Stimulated activated memory B cell treated with anti-CD40 and anti-IgM and Interleukin-4, amounts not matched to agents 10 μg/mL and 1 μg/mL and 100 μg/mL, for 72 hours (primary cell): ENCODE measurements around the gene ZNF182.
A peak's percentile ranks its signal among the peaks of the same experiment; 100 is the strongest.
"Not testable (repeated sequence)": the region's sequence is repeated elsewhere in the genome, so short reads cannot be mapped to it uniquely, and the experiment has no call there.

Experiments used
- ATAC-seq: fragments of 150-1000 bp; cut with Tn5 transposase; 2 replicates; pipeline ENCODE4 v1.10.0; 2021
- H3K27ac Mint-ChIP-seq: one replicate; pipeline ENCODE4 v1.8.0; 2022; ENCODE audit warnings: mild to moderate bottlenecking, mixed read lengths
- H3K27me3 Mint-ChIP-seq: one replicate; pipeline ENCODE4 v1.8.0; 2022; ENCODE audit warnings: mixed read lengths
- H3K36me3 Mint-ChIP-seq: one replicate; pipeline ENCODE4 v1.8.0; 2022; ENCODE audit warnings: mixed read lengths
- H3K4me1 Mint-ChIP-seq: one replicate; pipeline ENCODE4 v1.8.0; 2022; ENCODE audit warnings: mixed read lengths
- H3K4me3 Mint-ChIP-seq: one replicate; pipeline ENCODE4 v1.8.0; 2022; ENCODE audit warnings: mild to moderate bottlenecking, moderate library complexity, mixed read lengths
- H3K9me3 Mint-ChIP-seq: one replicate; pipeline ENCODE4 v1.8.0; 2022; ENCODE audit warnings: mixed read lengths

ZNF182 gene

GRCh38 chrX:47958761-47959342, 44.9 kb downstream of the ZNF182 start:
- Mint-ChIP-seq H3K4me1 (peaks cover 16% of the 10 kb centered on the region), H3K4me3 (no peak overlapping the region), H3K9me3 (no peaks in the 10 kb centered on the region), H3K27ac (no peak overlapping the region), H3K27me3 (no peaks in the 10 kb centered on the region), H3K36me3 (no peaks in the 10 kb centered on the region)
- ATAC-seq: no peak

- not testable (repeated sequence) for H3K27ac Mint-ChIP-seq
These were observed 45.6 kb downstream of the ZNF182 start for GRCh38 chrX:47958206-47958605.

GRCh38 chrX:47956016-47956415, 47.8 kb downstream of the ZNF182 start:
- no peaks in the 10 kb centered on the region for H3K27me3 Mint-ChIP-seq
- no peaks in the 10 kb centered on the region for H3K36me3 Mint-ChIP-seq
- no peak overlapping the region for H3K4me3 Mint-ChIP-seq
- H3K4me1 Mint-ChIP-seq: peaks cover 9% of the 10 kb centered on the region
- no peak overlapping the region for H3K27ac Mint-ChIP-seq
- no peaks in the 10 kb centered on the region for H3K9me3 Mint-ChIP-seq
- no peak for ATAC-seq

More at GRCh38 chrX:47958206-47958605, 45.6 kb downstream of the ZNF182 start:
- not testable (repeated sequence) for H3K27me3 Mint-ChIP-seq, H3K36me3 Mint-ChIP-seq, H3K9me3 Mint-ChIP-seq, ATAC-seq, H3K4me3 Mint-ChIP-seq
- peaks cover 16% of the 10 kb centered on the region for H3K4me1 Mint-ChIP-seq

GRCh38 chrX:47955295-47955694, 48.5 kb downstream of the ZNF182 start:
- H3K36me3 Mint-ChIP-seq, H3K9me3 Mint-ChIP-seq, H3K27ac Mint-ChIP-seq, H3K27me3 Mint-ChIP-seq, H3K4me3 Mint-ChIP-seq, H3K4me1 Mint-ChIP-seq, ATAC-seq: not testable (repeated sequence)

GRCh38 chrX:47941423-47941822, 62.4 kb downstream of the ZNF182 start:
- Mint-ChIP-seq H3K36me3 (peaks cover 6% of the 10 kb centered on the region), H3K4me1 (peaks cover 7% of the 10 kb centered on the region), H3K9me3 (peaks cover 6% of the 10 kb centered on the region), H3K27me3 (no peaks in the 10 kb centered on the region), H3K27ac (no peak overlapping the region), H3K4me3 (no peak overlapping the region)
- no peak for ATAC-seq

- Mint-ChIP-seq H3K4me3 (no peak overlapping the region), H3K4me1 (peaks cover 11% of the 10 kb centered on the region), H3K9me3 (peaks cover 6% of the 10 kb centered on the region), H3K36me3 (peaks cover 6% of the 10 kb centered on the region), H3K27me3 (no peaks in the 10 kb centered on the region), H3K27ac (no peak overlapping the region)
- no peak for ATAC-seq
These were observed 63.3 kb downstream of the ZNF182 start for GRCh38 chrX:47940448-47940847.

GRCh38 chrX:47936940-47937317, 66.9 kb downstream of the ZNF182 start:
- peak overlapping the region; percentile 5 for H3K27ac Mint-ChIP-seq
- H3K36me3 Mint-ChIP-seq: no peaks in the 10 kb centered on the region
- ATAC-seq: no peak
- H3K9me3 Mint-ChIP-seq: no peaks in the 10 kb centered on the region
- H3K4me1 Mint-ChIP-seq: peaks cover 11% of the 10 kb centered on the region
- H3K4me3 Mint-ChIP-seq: peak overlapping the region; percentile 57
- H3K27me3 Mint-ChIP-seq: no peaks in the 10 kb centered on the region

- Mint-ChIP-seq H3K4me3 (peak overlapping the region; percentile 57), H3K27ac (no peak overlapping the region)
These were observed 67.4 kb downstream of the ZNF182 start for GRCh38 chrX:47936224-47936939.

GRCh38 chrX:47933946-47934345, 69.8 kb downstream of the ZNF182 start:
- no peak for ATAC-seq
- Mint-ChIP-seq H3K4me3 (no peak overlapping the region), H3K36me3 (no peaks in the 10 kb centered on the region), H3K27me3 (no peaks in the 10 kb centered on the region), H3K4me1 (peaks cover 11% of the 10 kb centered on the region), H3K9me3 (no peaks in the 10 kb centered on the region), H3K27ac (no peak overlapping the region)

More at GRCh38 chrX:47936224-47936939, 67.4 kb downstream of the ZNF182 start:
- H3K27me3 Mint-ChIP-seq: no peaks in the 10 kb centered on the region
- no peaks in the 10 kb centered on the region for H3K36me3 Mint-ChIP-seq
- no peak for ATAC-seq
- H3K9me3 Mint-ChIP-seq: no peaks in the 10 kb centered on the region
- H3K4me1 Mint-ChIP-seq: peaks cover 11% of the 10 kb centered on the region

GRCh38 chrX:47931970-47932369, 71.8 kb downstream of the ZNF182 start:
- H3K4me3 Mint-ChIP-seq, ATAC-seq, H3K27me3 Mint-ChIP-seq, H3K27ac Mint-ChIP-seq, H3K36me3 Mint-ChIP-seq, H3K9me3 Mint-ChIP-seq: not testable (repeated sequence)
- peaks cover 16% of the 10 kb centered on the region for H3K4me1 Mint-ChIP-seq

GRCh38 chrX:47927212-47927611, 76.6 kb downstream of the ZNF182 start:
- Mint-ChIP-seq H3K27ac (no peak overlapping the region), H3K9me3 (no peaks in the 10 kb centered on the region), H3K4me3 (no peak overlapping the region), H3K27me3 (no peaks in the 10 kb centered on the region), H3K4me1 (peaks cover 7% of the 10 kb centered on the region), H3K36me3 (no peaks in the 10 kb centered on the region)
- ATAC-seq: no peak
